Endothelial cell of coronary artery (primary cell): ENCODE data around the gene CCDC149. TPM values are rescaled to one million over a fixed set of nuclear protein-coding genes. Genes with fewer than 3 reads are reported as not detected.

Source experiments
- total RNA-seq: library from RNA; depleted of rRNA; stranded (reverse); fragments of >200 nt; gene quantifications from 2 replicates; pipeline ENCODE4 v1.2.3, GENCODE V29; 2014

CCDC149 gene
- 9.3 and 11.6 TPM in 2 replicates for total RNA-seq

DNA sequence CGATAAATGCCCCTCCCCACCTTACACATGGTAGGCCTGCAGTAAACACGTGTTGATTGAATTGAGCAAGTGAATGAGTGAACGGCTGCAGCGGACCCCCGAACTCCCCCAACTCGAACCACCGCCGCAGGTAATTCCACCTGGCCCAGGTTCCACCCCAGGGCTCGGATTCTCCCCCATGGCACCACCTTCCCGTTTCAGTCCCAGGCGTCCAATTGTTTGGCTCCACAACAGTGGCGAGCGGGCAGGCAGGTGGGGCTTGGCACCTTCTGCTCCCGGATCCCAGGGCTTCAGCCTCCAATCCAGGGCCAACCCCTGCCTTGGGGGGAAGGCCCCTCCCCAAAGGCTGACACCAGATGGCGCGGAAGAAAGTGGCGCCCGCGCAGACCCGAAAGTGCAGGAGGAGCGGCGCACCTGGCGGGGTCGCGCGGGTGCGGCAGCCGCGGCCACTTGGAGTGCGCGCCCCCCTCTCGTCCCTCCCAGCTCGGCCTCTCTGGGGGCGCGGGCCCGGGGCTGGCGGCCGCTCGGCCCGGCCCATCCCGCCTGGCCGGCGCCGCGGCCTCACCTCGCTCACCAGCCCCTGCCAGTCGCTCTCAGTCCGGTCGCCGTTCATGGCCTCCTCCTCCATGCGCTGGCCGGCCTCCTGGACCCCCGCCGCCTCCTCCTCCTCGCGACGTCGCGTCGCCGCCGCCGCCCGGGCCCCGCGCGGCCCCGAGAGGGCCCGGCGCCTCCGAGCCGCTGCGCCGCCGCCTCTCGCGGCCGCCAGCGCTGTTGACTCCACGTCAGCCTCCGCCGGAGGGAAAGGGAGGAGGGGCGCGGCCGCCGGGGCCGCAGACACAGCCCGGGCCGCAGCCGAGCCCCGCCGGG, at the start of gene CCDC149:
CCDC149 (minus strand) TSS at position 791 of the 867 bp plus-strand sequence; CDS start at position 613, 178 bp downstream.

DNA sequence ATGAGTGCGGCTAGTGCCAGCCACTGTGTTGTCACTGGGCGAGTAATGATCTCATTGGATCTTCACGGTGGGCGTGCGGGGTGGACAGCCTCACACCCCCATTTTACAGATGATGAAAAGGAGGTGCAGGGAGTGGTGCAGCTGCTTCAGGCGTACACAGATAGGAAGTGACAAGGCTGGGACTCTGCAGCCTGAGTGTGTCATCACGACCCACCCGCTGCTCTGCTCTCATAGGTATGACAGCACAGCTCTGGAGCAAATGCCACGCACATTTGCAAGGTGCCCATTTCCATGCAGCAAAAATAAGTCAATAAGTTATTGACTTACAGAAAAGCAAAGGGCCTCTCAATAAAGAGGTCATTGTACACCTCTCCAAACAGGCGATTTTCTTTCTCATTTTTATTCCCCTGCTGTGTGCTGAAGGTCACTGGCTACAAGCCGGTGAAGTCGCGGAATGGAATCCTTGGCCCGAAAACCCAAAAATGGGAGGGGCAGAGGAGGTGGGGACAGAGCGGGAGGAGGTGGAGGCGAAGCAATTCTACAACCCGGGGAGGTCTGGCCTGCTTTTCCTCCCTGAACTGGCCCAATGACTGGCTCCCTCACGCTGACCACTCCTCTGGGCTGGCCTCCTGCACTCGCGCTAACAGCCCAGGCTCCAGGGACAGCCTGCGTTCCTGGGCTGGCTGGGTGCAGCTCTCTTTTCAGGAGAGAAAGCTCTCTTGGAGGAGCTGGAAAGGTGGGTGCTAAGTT, 117.8 kb downstream of the CCDC149 start, which contains the start of gene SOD3:
SOD3 (plus strand) TSS at position 658 of the 750 bp plus-strand sequence. CDS start 3,949 bp downstream, outside the sequence.

Other genes with a start within 250 kb of the CCDC149 start
- gene SOD3, start 117.5 kb downstream of the CCDC149 start, total RNA-seq: 0.19 TPM in 1 of 2 replicates, not detected in the other
- gene LGI2, start 117.9 kb upstream of the CCDC149 start, total RNA-seq: under 0.01 TPM in 2 replicates
- 5.2 and 5.8 TPM in 2 replicates for gene SEPSECS, start 247.4 kb upstream of the CCDC149 start, total RNA-seq